ENCODE results near the gene RAPH1. TPM values are rescaled to one million over a fixed set of nuclear protein-coding genes. Genes with fewer than 3 reads are reported as not detected.

RAPH1 gene
- total RNA-seq, 1 donor from 2014 or later = 25.7 TPM

GRCh38 chr2:203500297-203500696, 34.8 kb downstream of the RAPH1 start:
- H3K27me3 Mint-ChIP-seq (ENCODE audit: low read depth) = no peaks in the 10 kb centered on the region
- H3K27ac Mint-ChIP-seq (ENCODE audit: unreplicated experiment) = no peak overlapping the region
- peaks cover 5% of the 10 kb centered on the region for H3K9me3 Mint-ChIP-seq
- H3K4me3 Mint-ChIP-seq = no peak overlapping the region
- peaks cover 24% of the 10 kb centered on the region for H3K36me3 Mint-ChIP-seq (ENCODE audit: low read depth)
- no peak for DNase-seq (ENCODE audit: low read depth, low spot score)
- no peak for TF ChIP-seq CTCF (conservative IDR thresholded peaks at IDR 0.05)
- H3K4me1 Mint-ChIP-seq = no peaks in the 10 kb centered on the region

DNA sequence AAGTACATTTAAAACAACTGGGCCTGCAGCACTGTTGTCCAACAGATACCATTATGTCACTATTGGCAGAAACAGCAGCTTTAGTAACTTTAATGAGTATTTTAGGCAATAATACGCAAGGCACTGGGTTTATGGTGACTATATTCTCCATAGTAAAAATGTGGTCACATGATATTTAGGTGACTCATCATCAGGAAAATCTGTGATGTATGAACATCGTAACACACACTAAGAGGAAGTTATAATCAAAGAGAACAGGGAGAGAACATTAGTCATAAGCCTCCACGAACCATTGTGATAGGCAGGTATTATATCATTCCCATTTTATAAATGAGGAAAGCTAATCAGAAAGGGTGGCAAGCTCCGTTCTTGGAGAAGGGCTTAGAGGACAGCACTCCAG, 36.9 kb downstream of the RAPH1 start:
- H3K36me3 Mint-ChIP-seq (ENCODE audit: low read depth) = peaks cover 13% of the 10 kb centered on the region
- H3K4me3 Mint-ChIP-seq = no peak overlapping the region
- no peak for DNase-seq (ENCODE audit: low read depth, low spot score)
- no peak for TF ChIP-seq CTCF (conservative IDR thresholded peaks at IDR 0.05)
- no peaks in the 10 kb centered on the region for H3K27me3 Mint-ChIP-seq (ENCODE audit: low read depth)
- no peaks in the 10 kb centered on the region for H3K9me3 Mint-ChIP-seq
- no peak overlapping the region for H3K27ac Mint-ChIP-seq (ENCODE audit: unreplicated experiment)
- no peaks in the 10 kb centered on the region for H3K4me1 Mint-ChIP-seq

DNA sequence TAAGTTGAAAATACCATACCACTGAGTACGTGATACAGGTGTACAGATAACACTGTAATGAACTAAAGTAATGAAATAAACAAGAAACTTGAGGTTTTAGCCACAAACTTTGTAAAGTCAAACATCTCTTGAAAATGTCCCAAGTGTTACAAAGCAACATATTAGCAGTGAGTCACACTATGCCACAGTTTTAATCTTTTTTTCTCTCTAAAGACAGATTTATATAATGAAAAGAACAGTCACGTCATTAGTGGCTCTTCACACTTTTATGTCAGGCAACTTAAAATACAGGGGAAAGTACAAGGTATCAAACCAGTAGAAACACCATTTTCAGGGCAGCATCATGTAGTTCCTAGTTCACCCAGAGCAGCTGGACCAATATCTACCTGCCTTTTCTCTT, 42.1 kb downstream of the RAPH1 start:
- Mint-ChIP-seq H3K36me3 (ENCODE audit: low read depth) (peaks cover 6% of the 10 kb centered on the region), H3K27ac (ENCODE audit: unreplicated experiment) (no peak overlapping the region), H3K4me1 (no peaks in the 10 kb centered on the region), H3K27me3 (ENCODE audit: low read depth) (no peaks in the 10 kb centered on the region), H3K9me3 (no peaks in the 10 kb centered on the region), H3K4me3 (no peak overlapping the region)
- no peak for TF ChIP-seq CTCF (conservative IDR thresholded peaks at IDR 0.05)
- DNase-seq (ENCODE audit: low read depth, low spot score) = no peak

DNA sequence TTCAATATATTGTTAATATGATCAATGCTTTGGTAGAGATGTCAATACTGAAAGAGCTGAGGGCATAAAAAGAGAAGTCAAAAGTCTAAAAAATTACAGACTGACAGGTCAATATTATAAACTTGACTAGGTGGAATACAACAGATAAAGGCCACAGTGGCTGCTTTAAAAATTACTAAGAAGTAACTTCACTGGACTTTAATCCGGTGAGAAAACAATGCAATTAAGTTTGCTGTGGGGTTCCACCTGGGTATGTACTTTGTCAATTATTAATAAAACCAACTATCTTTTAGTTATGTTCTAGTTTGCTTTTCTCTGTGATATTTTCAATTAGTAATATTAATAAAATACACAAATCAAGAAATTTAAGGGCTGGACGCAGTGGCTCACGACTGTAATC, 44.7 kb downstream of the RAPH1 start:
- Mint-ChIP-seq H3K4me3 (no peak overlapping the region), H3K9me3 (no peaks in the 10 kb centered on the region), H3K27me3 (ENCODE audit: low read depth) (no peaks in the 10 kb centered on the region), H3K36me3 (ENCODE audit: low read depth) (peaks cover 7% of the 10 kb centered on the region), H3K4me1 (no peaks in the 10 kb centered on the region), H3K27ac (ENCODE audit: unreplicated experiment) (no peak overlapping the region)
- TF ChIP-seq CTCF (conservative IDR thresholded peaks at IDR 0.05) = no peak
- no peak for DNase-seq (ENCODE audit: low read depth, low spot score)

- H3K36me3 Mint-ChIP-seq (ENCODE audit: low read depth) = peaks cover 3% of the 10 kb centered on the region
- H3K4me3 Mint-ChIP-seq = no peak overlapping the region
- H3K9me3 Mint-ChIP-seq = no peaks in the 10 kb centered on the region
- no peak overlapping the region for H3K27ac Mint-ChIP-seq (ENCODE audit: unreplicated experiment)
- TF ChIP-seq CTCF (conservative IDR thresholded peaks at IDR 0.05) = no peak
- H3K27me3 Mint-ChIP-seq (ENCODE audit: low read depth) = no peaks in the 10 kb centered on the region
- no peaks in the 10 kb centered on the region for H3K4me1 Mint-ChIP-seq
- no peak for DNase-seq (ENCODE audit: low read depth, low spot score)
These were observed 45.6 kb downstream of the RAPH1 start for GRCh38 chr2:203489531-203489930.
